ENCODE measurements around the gene SAMD14.
"Not testable (repeated sequence)": the region's sequence is repeated elsewhere in the genome, so short reads cannot be mapped to it uniquely, and the experiment has no call there.

Gene SAMD14

DNA sequence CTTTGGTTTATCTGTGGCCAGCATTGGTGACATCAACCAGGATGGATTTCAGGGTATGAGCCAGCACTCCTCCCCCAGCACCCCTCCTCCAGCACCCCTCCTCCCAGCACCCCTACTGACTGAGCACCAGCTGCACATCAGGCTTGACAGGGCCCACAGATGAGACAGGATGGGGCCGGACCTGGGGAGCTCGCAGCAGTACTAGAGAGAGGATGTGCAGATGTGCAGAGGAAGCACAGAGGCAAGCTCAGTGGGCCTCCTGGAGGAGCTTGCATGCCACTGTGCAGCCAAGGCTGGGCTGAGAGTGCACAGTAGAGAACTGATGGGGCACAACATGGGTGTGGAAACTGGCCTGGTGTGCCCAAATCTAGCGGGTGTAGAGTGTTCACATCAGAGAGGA, 57.8 kb downstream of the SAMD14 start:
- DNase-seq = no peak

DNA sequence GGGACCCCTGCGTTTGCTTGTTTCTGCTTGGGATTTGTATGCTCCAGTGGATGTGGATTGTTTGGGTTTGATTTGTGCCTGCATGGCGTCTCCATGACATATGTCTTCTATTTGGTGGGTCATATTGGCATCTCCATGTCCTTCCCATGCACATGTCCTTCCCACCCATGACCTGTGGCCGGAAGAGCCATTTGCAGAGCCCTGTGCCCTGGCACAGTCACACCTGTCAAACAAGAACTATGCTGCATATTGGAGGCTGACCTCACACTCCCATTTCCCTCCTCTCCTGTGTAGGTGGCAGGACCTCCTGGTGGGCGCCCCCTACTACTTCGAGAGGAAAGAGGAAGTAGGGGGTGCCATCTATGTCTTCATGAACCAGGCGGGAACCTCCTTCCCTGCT, 58.3 kb downstream of the SAMD14 start:
- no peak for DNase-seq

DNA sequence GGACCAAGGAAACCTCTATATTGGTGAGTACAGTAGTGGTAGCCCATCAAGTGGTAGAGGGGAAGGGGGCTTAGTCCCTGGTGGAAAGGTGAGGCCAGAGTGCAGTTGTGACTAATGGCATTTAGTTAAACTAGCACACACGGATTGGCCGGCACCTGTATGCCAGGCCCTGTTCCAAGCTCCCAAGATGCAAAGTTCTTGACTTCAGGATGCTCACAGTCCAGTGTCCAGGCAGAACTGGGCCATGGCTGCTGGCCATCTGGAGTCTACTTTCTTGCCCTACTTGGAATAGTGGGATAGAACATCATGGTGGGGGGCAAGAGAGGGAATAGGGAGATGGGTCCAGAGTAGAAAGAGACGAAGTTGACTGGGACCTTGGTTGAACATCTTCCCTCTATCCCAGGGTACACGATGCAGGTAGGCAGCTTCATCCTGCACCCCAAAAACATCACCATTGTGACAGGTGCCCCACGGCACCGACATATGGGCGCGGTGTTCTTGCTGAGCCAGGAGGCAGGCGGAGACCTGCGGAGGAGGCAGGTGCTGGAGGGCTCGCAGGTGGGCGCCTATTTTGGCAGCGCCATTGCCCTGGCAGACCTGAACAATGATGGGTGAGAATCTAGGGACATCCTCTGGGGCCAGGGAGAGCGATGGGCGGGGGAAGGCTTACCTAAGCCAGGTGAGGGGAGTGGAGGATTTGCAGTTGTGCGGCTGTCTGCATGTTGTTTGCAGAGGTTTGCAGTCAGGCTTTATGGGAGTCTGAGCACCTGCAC, 58.9 kb downstream of the SAMD14 start:
- no peak for DNase-seq

DNA sequence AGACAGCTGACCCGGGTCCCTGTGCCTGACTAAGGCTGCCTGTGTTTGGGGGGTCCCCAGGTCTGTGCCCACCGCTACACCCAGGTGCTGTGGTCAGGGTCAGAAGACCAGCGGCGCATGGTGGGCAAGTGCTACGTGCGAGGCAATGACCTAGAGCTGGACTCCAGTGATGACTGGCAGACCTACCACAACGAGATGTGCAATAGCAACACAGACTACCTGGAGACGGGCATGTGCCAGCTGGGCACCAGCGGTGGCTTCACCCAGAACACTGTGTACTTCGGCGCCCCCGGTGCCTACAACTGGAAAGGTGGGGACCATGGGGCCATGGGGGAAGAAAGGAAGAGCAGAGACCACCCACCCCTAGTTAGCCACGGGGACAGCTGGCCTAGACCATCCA, 62.0 kb downstream of the SAMD14 start:
- no peak for DNase-seq

DNA sequence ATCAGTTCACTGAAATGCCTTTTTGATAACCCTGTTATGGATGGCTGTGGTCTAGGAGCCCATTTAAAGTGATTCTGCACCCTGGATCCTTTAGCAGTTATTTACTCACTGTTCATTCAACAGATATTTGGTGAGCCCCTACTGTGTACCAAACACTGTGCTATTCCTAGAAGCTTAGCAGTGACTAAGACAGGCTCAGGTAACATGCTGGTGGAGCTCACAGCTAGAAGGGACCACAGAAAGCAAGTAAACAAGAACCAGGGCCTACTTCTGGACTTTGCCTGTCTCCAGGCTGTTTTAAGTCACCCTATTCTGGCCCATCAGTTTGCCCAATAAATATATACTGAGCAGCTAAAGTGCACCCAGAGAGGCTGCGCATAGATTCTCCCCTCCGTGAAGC, 63.0 kb downstream of the SAMD14 start:
- DNase-seq = no peak

DNA sequence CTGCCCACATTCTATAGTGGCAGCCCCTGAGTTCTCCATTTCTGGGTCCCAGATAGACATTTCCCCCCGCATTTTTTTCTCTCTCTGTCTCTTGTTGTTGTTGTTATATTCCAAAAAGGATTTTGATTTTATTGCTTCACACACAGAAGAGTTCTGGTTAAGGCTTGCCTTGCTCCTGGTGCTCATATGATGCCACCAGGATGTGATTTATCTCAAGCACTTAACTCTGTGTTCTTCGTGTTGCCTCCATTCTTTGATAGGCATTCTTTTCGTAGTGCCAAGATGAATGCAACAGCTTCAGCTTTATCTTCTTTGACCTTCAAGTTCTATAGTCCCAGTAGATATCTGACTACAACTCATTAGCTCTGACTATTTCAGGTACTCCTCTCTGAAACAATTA, 64.9 kb downstream of the SAMD14 start:
- DNase-seq = no peak

DNA sequence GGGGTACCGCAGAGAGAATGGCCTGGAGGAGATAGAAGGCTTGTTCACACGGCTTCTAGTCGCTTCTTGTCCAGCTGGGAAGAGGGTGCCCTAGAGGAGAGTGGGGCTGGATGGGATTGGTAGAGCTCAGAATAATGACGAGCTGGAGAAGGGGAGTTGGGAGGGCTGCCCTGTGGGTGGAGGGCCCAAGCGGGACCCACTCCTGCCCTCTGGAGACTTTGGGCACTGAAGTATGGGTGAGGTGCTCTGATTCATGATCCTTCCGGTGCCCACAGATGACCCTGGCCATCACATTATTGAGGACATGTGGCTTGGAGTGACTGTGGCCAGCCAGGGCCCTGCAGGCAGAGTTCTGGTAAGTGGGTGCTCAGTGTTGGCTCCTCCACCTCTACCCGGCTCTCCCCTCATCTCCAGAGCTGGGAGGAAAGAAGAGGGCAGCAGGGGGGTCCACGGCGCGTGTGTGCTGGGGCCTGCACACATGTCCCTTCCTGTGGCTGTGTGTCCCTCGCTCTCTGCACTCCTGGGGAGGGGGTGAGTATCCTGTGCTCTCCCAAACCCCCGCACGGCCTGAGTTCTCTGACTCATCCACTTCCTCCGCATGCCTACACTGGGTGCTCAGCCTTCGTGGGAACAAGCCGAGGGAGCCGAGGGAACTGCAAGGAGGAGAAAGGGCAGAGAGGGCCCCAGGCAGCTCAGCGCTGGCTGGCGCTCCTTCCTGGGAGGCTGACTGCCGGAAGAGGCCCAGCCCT, 65.5 kb downstream of the SAMD14 start:
- DNase-seq = no peak

DNA sequence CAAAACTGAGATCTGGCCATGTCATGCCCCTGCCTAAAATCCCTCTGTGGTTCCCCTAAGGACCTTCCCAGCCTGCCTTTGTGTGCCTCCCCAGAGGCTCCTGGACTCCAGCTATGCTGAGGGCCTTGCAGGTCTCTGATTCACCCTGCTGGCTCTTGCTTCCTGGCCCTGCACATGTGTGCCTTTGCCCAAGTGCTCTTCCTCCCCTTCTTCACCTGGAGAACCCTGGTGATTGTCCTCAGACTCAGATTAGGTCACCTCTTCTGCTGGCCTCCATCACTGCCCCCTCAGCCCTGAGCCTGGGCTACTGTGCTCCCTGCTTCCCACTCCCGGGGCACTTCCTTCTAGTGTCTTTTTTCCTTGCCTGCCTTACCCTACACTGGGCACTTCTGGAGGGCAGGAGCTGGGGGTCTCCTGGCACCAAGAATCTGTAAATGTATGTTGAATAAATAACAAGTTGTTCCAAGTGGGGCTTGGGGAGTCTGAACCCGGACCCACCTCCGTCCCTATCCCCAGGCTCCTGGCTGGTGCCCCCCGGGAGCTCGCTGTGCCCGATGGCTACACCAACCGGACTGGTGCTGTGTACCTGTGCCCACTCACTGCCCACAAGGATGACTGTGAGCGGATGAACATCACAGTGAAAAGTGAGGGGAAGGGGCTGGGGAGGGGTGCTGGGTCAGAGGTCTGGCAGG, 66.3 kb downstream of the SAMD14 start:
- no peak for DNase-seq

DNA sequence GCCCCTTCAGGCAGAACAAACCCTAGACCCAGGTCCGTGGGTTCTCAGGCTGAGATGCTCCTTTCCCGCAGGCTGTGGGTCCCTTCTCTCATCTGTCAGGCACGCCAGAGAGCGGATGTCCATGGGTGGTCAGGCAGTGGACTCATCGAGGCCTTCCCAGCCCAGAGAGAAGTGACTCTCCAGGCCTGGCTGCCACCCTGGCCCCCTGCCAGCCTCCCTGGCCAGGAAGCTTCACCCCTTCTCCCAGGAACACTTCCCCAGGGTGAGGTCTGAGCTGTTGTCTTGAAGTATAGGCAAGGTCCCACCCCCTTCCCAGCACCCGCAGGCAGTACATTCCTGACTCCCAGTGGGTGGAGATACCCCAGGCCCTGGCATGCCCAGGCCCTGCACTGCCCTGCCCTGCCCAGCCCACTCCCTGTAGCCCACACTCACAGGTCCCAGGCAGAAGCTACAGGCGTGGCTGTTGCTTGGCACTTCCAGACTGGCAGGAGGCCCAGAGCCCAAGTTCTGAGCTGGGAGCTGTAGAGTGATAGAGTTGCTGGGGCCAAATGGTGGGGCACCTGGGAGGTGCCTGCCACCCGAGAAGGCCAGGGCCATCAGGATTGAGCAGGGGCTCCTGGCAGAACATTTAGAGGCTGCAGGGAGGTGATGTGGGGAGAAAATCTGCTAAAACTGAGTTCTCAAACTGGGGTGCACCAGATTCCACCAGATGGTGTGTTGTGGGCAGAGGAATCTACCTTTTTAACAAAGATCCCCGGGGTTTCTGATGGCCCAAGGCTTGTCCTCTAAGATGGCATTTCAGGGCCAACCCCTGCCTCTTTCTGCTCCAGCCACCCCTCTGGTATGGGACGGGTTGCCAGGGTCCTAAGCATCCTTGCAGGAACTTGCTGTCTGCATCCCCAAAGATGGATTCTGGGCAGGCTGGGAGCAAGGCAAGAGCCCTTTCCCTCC, 67.4 kb downstream of the SAMD14 start:
- DNase-seq = peak; percentile 62

DNA sequence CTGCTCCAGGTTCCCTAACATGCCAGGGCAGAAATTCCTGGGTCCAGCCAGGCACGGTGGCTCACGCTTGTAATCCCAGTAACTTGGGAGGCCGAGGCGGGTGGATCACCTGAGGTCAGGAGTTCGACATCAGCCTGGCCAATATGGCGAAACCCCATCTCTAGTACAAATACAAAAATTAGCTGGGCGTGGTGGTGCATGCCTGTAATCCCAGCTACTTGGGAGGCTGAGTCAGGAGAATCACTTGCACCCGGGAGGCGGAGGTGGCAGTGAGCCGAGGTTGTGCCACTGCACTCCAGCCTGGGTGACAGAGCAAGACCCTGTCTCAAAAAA, 68.3 kb downstream of the SAMD14 start:
- not testable (repeated sequence) for DNase-seq

DNA sequence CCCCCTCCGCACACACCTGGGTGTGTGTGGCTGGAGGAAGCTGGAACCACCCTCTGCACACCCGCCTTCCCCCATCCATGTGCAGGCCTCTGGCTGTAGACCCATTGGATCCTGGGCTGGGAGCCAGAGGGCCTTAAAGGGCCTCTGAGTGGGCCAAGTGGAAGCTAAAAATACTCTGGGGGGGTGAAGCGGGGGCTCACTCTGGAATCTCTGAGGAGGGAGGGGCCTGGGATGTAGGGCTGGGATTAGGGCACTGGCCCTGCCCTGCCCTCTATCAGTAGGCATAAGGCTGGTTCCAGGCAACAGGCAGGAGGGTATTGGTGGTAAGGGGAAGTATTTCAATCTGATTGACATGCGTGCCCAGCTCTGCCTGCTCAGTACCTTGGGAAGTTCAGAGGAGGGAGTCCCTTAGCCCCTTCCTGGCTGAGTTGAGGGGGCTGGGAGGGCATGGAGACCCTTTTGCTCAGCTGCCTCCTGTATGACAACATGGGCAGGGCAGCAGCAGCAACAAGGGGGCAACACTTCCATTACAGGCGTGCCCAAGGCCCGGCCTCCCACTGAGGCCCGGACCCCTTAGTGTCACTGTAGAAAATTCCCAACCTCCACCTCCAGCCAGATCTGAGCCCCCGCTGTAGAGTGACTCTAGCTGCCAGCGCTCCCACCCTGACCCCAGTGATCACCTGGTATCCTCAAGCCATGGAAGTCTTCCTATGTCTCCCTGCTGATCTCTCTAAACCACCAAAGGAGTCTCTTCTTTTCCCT, 68.8 kb downstream of the SAMD14 start:
- no peak for DNase-seq
